Right lobe of liver (tissue), 4 donors: ENCODE results near the gene CPD.

Experiments
- CTCF ChIP-seq, 4 donors: fragments of 200-600 bp in 3 of 4; fragments of 450-650 bp in 1 of 4; IDR thresholded peaks; one replicate each; pipeline versions ENCODE4 v1.5.1 to v1.8.0; 2016 to 2022; ENCODE audit warnings: antibody characterized with exemption in 4 of 4, mild to moderate bottlenecking in 2 of 4
- POLR2A ChIP-seq: fragments of 450-650 bp; IDR thresholded peaks from one replicate; pipeline ENCODE4 v1.6.1; 2017; ENCODE audit warnings: antibody characterized with exemption, mild to moderate bottlenecking
- donor health status: DM: no; HTN: no; CAD: no.
- donor health status: DM: no; HTN: no; CAD: no.
- donor health status: DM: no; HTN: yes; CAD: no.

- TF ChIP-seq POLR2A (no peak), CTCF (IDR thresholded peaks at IDR 0.05) (no peak)
Measured at GRCh38 chr17:30381340-30381659, 2.6 kb downstream of the CPD start.
